GM12873 (cell line): ENCODE data around the gene SIKE1.

ENCODE experiments used
- TF ChIP-seq, protein P1 (sequence below): IDR thresholded peaks from 2 replicates; pipeline ENCODE4 v1.5.1; 2012; ENCODE audit warnings: low read depth, mild to moderate bottlenecking, moderate library complexity, low read length, control low read depth; ENCODE audit not compliant: insufficient read depth; ENCODE audit errors: missing control alignments

The SIKE1 gene

GRCh38 chr1:114756949-114757454 is 23.5 kb downstream of the SIKE1 start:
- TF ChIP-seq, protein P1, sequence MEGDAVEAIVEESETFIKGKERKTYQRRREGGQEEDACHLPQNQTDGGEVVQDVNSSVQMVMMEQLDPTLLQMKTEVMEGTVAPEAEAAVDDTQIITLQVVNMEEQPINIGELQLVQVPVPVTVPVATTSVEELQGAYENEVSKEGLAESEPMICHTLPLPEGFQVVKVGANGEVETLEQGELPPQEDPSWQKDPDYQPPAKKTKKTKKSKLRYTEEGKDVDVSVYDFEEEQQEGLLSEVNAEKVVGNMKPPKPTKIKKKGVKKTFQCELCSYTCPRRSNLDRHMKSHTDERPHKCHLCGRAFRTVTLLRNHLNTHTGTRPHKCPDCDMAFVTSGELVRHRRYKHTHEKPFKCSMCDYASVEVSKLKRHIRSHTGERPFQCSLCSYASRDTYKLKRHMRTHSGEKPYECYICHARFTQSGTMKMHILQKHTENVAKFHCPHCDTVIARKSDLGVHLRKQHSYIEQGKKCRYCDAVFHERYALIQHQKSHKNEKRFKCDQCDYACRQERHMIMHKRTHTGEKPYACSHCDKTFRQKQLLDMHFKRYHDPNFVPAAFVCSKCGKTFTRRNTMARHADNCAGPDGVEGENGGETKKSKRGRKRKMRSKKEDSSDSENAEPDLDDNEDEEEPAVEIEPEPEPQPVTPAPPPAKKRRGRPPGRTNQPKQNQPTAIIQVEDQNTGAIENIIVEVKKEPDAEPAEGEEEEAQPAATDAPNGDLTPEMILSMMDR: no peak

GRCh38 chr1:114756009-114756892 is 24.2 kb downstream of the SIKE1 start:
- TF ChIP-seq, protein P1: no peak

GRCh38 chr1:114755006-114755931 is 25.2 kb downstream of the SIKE1 start:
- TF ChIP-seq, protein P1: no peak

- TF ChIP-seq, protein P1: no peak
Observed at GRCh38 chr1:114753143-114753542, 27.3 kb downstream of the SIKE1 start.

GRCh38 chr1:114750780-114751179 is 29.7 kb downstream of the SIKE1 start:
- TF ChIP-seq, protein P1: no peak

GRCh38 chr1:114749835-114750234 is 30.6 kb downstream of the SIKE1 start:
- TF ChIP-seq, protein P1: no peak
